OCI-LY3 (cell line): ENCODE results near the gene HNRNPA1L2.
"Not testable (repeated sequence)": the region's sequence is repeated elsewhere in the genome, so short reads cannot be mapped to it uniquely, and the experiment has no call there.

Experiments used
- H2AFZ ChIP-seq: fragments of 200-600, 300-600 bp; shearing (Covaris generic); 2 replicates; pipeline ENCODE4 v1.6.0; 2014; ENCODE audit warnings: antibody characterized with exemption, low read depth, low read length
- H3K27ac ChIP-seq: fragments of 200-600, 300-600 bp; sonication (generic); 2 replicates; pipeline ENCODE4 v1.5.1; 2014; ENCODE audit warnings: mild to moderate bottlenecking, low read length, moderate library complexity, mixed read lengths
- H3K27me3 ChIP-seq: fragments of 200-600, 300-600 bp; sonication (generic); 2 replicates; pipeline ENCODE4 v1.6.1; 2014; ENCODE audit warnings: low read depth, low read length, mixed read lengths
- H3K36me3 ChIP-seq: fragments of 200-600, 300-600 bp; sonication (generic); replicated peaks from 2 replicates; pipeline ENCODE3; 2014; ENCODE audit warnings: low read depth, low read length, mixed read lengths
- H3K4me1 ChIP-seq: fragments of 300-600, 200-600 bp; sonication (generic); 2 replicates; pipeline ENCODE4 v1.6.1; 2014; ENCODE audit warnings: low read length, mixed read lengths
- H3K4me2 ChIP-seq: fragments of 200-600, 300-600 bp; sonication (generic); 2 replicates; pipeline ENCODE4 v1.6.1; 2014; ENCODE audit warnings: low read length, mixed read lengths
- H3K4me3 ChIP-seq: fragments of 300-600, 200-600 bp; sonication (generic); 2 replicates; pipeline ENCODE4 v1.5.1; 2014; ENCODE audit warnings: antibody characterized with exemption, mild to moderate bottlenecking, low read length, moderate library complexity
- H3K79me2 ChIP-seq: fragments of 300-600, 200-600 bp; shearing (Covaris generic); 2 replicates; pipeline ENCODE4 v1.6.1; 2014; ENCODE audit warnings: mild to moderate bottlenecking, low read length, mixed read lengths
- H3K9ac ChIP-seq: fragments of 300-600, 200-600 bp; shearing (Covaris generic); 2 replicates; pipeline ENCODE4 v1.6.0; 2014; ENCODE audit warnings: mild to moderate bottlenecking, low read length, moderate library complexity
- H3K9me3 ChIP-seq: fragments of 200-600, 300-600 bp; shearing (Covaris generic); 2 replicates; pipeline ENCODE4 v1.6.1; 2014; ENCODE audit warnings: low read length, mixed read lengths; ENCODE audit not compliant: insufficient read depth
- H4K20me1 ChIP-seq: fragments of 200-600, 300-600 bp; sonication (generic); 2 replicates; pipeline ENCODE4 v1.6.1; 2016; ENCODE audit warnings: low read length, mixed read lengths; ENCODE audit not compliant: insufficient read depth
- EZH2phosphoT487 ChIP-seq: fragments of 200-600 bp; shearing (Covaris generic); IDR thresholded peaks from 2 replicates; pipeline ENCODE4 v1.6.1; 2018; ENCODE audit warnings: antibody characterized with exemption, mixed run types, low read depth
- TF ChIP-seq, protein P1 (sequence below): fragments of 200-600, 300-600 bp; sonication (generic); IDR thresholded peaks from 2 replicates; pipeline ENCODE4 v1.5.1; 2014; ENCODE audit warnings: antibody characterized with exemption, low read length, low read depth

Gene HNRNPA1L2

DNA sequence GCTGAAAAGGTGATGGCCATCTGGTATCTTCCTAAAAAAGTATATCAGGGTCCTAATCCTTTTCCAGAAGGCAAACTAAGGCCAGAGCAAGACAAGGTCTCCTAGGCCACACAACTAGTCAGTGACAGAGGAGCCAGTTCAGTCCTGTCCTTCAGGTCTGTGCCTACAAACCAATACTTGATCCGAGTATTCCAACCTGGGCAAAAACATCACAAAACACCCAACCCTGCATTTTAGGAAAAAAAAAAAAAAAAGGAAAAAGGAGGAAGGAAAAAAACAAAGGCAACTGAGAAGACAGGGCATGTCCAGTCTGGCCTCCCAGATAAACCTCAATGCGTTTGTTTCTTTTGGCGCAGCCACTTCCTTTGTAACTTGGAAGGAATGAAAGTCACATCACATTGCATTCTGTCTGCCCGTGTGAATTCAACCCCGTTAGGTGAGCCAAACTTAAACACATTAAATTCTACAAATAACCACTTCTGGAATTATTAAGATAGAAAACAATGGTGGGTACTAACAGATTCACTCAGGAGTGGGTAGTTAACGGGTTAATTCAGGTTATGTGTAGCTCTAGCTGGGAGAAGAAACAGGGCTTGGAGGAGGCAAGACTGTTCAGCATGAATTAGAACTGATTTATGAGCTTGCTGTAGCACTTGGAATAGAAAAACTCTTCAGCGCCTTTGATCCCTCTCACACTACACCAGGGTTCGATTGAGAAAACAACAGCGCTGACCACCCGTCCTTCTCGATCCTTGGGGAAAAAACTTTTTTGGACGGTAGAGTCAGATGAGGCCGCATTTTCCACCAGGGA lies 43.0 kb upstream of the HNRNPA1L2 start:
- H3K4me3 ChIP-seq, result peak overlapping the region; percentile 87
- H2AFZ ChIP-seq, result peak overlapping the region; percentile 96
- peak overlapping the region; percentile 87 for H3K4me2 ChIP-seq
- H4K20me1 ChIP-seq, result no peaks in the 10 kb centered on the region
- peak overlapping the region; percentile 87 for H3K9ac ChIP-seq
- no peaks in the 10 kb centered on the region for H3K27me3 ChIP-seq
- H3K36me3 ChIP-seq, result no peaks in the 10 kb centered on the region
- H3K27ac ChIP-seq, result peak overlapping the region; percentile 5; the same call in 1 of the 2 replicates
- TF ChIP-seq, protein P1, sequence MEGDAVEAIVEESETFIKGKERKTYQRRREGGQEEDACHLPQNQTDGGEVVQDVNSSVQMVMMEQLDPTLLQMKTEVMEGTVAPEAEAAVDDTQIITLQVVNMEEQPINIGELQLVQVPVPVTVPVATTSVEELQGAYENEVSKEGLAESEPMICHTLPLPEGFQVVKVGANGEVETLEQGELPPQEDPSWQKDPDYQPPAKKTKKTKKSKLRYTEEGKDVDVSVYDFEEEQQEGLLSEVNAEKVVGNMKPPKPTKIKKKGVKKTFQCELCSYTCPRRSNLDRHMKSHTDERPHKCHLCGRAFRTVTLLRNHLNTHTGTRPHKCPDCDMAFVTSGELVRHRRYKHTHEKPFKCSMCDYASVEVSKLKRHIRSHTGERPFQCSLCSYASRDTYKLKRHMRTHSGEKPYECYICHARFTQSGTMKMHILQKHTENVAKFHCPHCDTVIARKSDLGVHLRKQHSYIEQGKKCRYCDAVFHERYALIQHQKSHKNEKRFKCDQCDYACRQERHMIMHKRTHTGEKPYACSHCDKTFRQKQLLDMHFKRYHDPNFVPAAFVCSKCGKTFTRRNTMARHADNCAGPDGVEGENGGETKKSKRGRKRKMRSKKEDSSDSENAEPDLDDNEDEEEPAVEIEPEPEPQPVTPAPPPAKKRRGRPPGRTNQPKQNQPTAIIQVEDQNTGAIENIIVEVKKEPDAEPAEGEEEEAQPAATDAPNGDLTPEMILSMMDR, result no peak
- no peaks in the 10 kb centered on the region for H3K79me2 ChIP-seq
- peaks cover 12% of the 10 kb centered on the region; the same call in 1 of the 2 replicates for H3K4me1 ChIP-seq
- H3K9me3 ChIP-seq, result no peaks in the 10 kb centered on the region

DNA sequence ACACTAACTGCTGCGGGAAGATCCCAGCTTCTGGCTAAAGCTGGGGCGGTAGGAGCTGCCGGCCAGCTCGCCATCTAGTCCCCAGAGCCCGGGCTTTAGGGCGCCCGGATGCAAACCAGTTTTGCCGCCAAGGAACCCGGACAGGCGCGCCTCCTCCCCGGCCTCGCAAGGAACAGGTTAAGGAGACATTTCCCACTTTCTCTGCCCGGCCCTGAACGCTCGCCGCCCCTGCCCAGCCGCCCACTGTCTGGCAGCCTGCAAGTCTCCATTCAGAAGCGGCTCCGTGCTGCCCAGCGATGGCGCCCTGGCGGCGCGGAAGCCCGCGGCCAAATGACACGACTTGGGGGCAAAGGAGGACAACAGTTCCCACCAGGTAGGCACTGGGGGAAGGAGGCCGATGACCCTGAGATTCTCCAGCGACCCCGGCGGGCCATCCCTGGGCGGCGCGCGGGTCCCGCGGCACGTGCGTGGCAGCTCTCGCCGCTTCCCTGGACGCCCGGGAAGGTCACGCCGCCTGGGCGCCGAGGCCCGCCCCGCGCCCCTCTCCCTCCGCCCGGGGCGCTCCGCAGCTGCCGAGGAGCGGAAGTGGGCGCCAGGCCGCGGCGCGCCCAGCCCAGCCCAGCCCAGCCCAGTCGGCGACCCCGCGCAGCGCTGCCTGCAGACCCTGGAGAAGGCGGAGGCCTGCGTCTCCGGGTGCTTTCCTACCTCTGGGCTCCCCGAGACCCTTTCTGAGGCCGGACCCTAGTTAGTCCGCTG lies 42.2 kb upstream of the HNRNPA1L2 start:
- H3K9me3 ChIP-seq, result no peaks in the 10 kb centered on the region
- peaks cover 12% of the 10 kb centered on the region; the same call in 1 of the 2 replicates for H3K4me1 ChIP-seq
- peak overlapping the region; percentile 87 for H3K9ac ChIP-seq
- peak overlapping the region; percentile 87 for H3K4me3 ChIP-seq
- peak overlapping the region; percentile 87 for H3K4me2 ChIP-seq
- peak overlapping the region; percentile 5; the same call in 1 of the 2 replicates for H3K27ac ChIP-seq
- no peaks in the 10 kb centered on the region for H3K27me3 ChIP-seq
- H3K79me2 ChIP-seq, result no peaks in the 10 kb centered on the region
- H2AFZ ChIP-seq, result peak overlapping the region; percentile 96
- H4K20me1 ChIP-seq, result no peaks in the 10 kb centered on the region
- TF ChIP-seq EZH2phosphoT487, result no peak
- TF ChIP-seq, protein P1, result no peak
- H3K36me3 ChIP-seq, result no peaks in the 10 kb centered on the region

DNA sequence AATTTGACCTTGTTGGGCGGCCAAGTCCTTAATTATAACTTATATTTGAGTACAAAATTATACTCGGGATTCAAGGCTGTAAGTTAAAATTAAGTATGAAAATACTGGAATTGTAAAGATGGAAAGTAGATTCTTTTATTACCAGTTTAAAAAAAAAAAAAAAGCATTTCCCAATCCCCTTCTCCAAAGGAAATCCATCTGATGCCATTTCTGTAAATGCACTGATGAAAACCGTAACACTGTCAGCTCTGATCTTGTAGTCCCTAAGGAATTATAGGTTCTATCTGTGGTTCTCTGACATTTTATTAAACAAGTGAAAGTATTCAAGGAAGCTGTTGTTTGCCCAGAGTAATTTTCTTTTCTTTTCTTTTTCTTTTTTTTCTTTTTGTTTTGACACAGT lies 41.6 kb upstream of the HNRNPA1L2 start:
- peak overlapping the region; percentile 87 for H3K4me2 ChIP-seq
- no peaks in the 10 kb centered on the region for H3K27me3 ChIP-seq
- H3K27ac ChIP-seq, result no peak overlapping the region
- H3K4me3 ChIP-seq, result peak overlapping the region; percentile 87
- peaks cover 12% of the 10 kb centered on the region; the same call in 1 of the 2 replicates for H3K4me1 ChIP-seq
- no peaks in the 10 kb centered on the region for H3K9me3 ChIP-seq
- peak overlapping the region; percentile 87 for H3K9ac ChIP-seq
- H2AFZ ChIP-seq, result peak overlapping the region; percentile 70; the same call in 1 of the 2 replicates
- TF ChIP-seq, protein P1, result no peak
- TF ChIP-seq EZH2phosphoT487, result no peak
- H3K79me2 ChIP-seq, result no peaks in the 10 kb centered on the region
- H4K20me1 ChIP-seq, result no peaks in the 10 kb centered on the region
- no peaks in the 10 kb centered on the region for H3K36me3 ChIP-seq

DNA sequence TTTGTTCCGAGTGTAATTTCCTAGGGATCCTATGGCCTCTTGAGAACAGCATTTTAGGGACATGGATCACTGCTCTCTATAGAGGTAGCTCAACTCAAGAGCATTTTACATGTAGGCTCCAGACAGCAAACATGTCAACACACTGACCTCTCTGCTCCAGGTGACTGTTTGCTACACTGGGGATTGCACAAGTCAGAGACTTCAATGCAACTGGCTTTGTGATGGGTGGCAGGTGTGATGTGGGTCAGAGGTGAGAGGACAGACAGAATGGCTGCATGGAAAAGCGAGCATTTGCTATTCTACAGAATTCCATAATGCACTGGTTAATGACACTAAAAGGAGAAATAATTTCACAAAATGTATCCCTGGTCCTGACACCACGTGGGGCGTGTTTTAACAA lies 38.9 kb upstream of the HNRNPA1L2 start:
- peaks cover 12% of the 10 kb centered on the region; the same call in 1 of the 2 replicates for H3K4me1 ChIP-seq
- not testable (repeated sequence) for H3K4me3 ChIP-seq, H4K20me1 ChIP-seq, H3K79me2 ChIP-seq, H2AFZ ChIP-seq, H3K27ac ChIP-seq, H3K9ac ChIP-seq, H3K27me3 ChIP-seq, H3K9me3 ChIP-seq, H3K36me3 ChIP-seq, H3K4me2 ChIP-seq

DNA sequence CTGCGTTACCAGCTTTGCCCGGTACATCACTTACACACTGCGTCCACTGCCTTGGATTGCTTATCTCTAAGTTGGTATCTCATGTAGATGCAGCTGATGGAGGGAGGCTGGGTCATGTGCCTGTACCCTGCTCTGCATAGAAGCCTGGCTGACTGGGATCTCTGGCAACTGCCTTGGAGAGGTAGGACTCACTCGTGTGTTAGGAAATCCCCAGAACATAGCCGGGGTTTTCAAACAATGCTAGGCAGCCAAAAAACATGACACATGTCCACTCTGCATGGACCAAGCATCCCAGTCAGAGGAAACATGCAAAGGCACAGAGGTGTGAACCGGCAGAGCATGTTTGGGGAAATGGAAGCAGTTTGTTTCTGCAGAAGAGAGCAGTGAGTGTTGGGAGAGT lies 36.1 kb upstream of the HNRNPA1L2 start:
- not testable (repeated sequence) for H3K4me3 ChIP-seq, H3K27ac ChIP-seq, H3K27me3 ChIP-seq, H3K9ac ChIP-seq, H2AFZ ChIP-seq, H3K36me3 ChIP-seq, H3K4me1 ChIP-seq, H4K20me1 ChIP-seq, H3K4me2 ChIP-seq, H3K9me3 ChIP-seq, H3K79me2 ChIP-seq

DNA sequence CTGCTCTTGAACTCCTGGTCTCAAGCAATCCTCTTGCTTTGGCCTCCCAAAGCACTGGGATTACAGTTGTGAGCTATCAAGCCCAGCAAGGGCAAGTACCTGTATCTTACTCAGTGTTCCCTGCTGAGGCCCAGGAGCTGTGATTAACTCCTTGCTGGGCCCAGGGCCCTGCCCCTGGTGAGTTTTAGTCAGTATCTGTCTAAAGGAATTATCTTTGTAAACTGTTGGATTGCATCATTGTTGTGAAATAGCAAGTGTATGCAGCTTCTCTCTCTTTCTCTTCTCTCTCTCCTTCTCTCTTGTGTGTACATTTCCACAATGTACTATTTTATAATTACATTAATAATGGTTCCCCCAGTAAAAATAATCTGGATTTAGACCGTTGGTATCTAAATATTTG lies 35.4 kb upstream of the HNRNPA1L2 start:
- H3K27ac ChIP-seq, result not testable (repeated sequence)

DNA sequence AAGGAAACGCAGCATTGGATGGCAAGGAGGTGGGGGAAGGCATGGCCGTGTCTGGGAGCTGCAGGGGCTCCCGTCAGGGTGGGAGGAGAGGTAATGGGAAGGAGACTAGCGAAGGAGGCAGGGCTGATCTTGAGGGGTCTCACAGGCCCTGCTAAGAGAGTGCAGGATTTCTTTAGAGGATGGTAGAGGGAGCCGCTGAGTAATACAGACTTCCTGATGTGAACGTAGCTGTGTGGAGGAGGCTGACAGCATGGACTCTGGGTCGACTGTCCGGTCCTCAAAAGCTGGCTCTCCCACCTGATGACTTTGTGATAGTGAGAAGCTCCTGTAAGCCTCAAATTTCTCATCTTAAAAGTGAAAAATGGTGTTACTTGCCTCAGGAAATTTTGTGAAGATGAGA lies 34.0 kb upstream of the HNRNPA1L2 start:
- H3K36me3 ChIP-seq, H2AFZ ChIP-seq, H3K27ac ChIP-seq, H3K4me1 ChIP-seq, H3K4me3 ChIP-seq, H3K9me3 ChIP-seq, H3K9ac ChIP-seq, H3K79me2 ChIP-seq, H3K4me2 ChIP-seq, H3K27me3 ChIP-seq, H4K20me1 ChIP-seq: not testable (repeated sequence)

More for the DNA sequence above, 35.4 kb upstream of the HNRNPA1L2 start:
- not testable (repeated sequence) for H3K4me1 ChIP-seq, H3K36me3 ChIP-seq, H3K4me3 ChIP-seq, H3K9ac ChIP-seq, H3K9me3 ChIP-seq, H4K20me1 ChIP-seq, H3K4me2 ChIP-seq, H3K27me3 ChIP-seq, H3K79me2 ChIP-seq, H2AFZ ChIP-seq
